HepG2 (cell line): ENCODE measurements around the gene ATP1B2. TPM values are rescaled to one million over a fixed set of nuclear protein-coding genes. Genes with fewer than 3 reads are reported as not detected.

Source experiments
- BRCA1 ChIP-seq: sonication (generic); formaldehyde crosslinking; IDR thresholded peaks from 2 replicates; pipeline ENCODE4 v1.4.0; 2020; ENCODE audit warnings: missing genetic modification reagents
- CREB1 ChIP-seq, 2 experiments: fragments of 450-650 bp in 1 of 2; IDR thresholded peaks; 2 replicates each; pipeline ENCODE4 v1.6.1; 2016 to 2017; ENCODE audit warnings: control low read depth in 1 of 2, mild to moderate bottlenecking in 1 of 2, missing compliant biosample characterization in 1 of 2, missing genetic modification characterization in 1 of 2
- ERF ChIP-seq: IDR thresholded peaks from 2 replicates; pipeline ENCODE4 v1.6.1; 2018; ENCODE audit warnings: missing biosample characterization, missing genetic modification reagents
- GTF3A ChIP-seq: sonication (generic); formaldehyde crosslinking; conservative IDR thresholded peaks from 2 replicates; pipeline ENCODE4 v1.4.0; 2020; ENCODE audit warnings: mild to moderate bottlenecking, missing genetic modification reagents
- IKZF1 ChIP-seq: fragments of 450-650 bp; IDR thresholded peaks from 2 replicates; pipeline ENCODE4 v1.7.1; 2016
- KDM4B ChIP-seq: sonication (generic); formaldehyde crosslinking; IDR thresholded peaks from 2 replicates; pipeline ENCODE4 v1.4.0; 2020; ENCODE audit warnings: missing genetic modification reagents
- NFYC ChIP-seq: IDR thresholded peaks from 2 replicates; pipeline ENCODE4 v1.6.1; 2016; ENCODE audit warnings: missing genetic modification reagents, missing compliant biosample characterization
- PATZ1 ChIP-seq: sonication (generic); formaldehyde crosslinking; IDR thresholded peaks from 2 replicates; pipeline ENCODE4 v1.4.0; 2020; ENCODE audit warnings: missing genetic modification reagents
- PHF21A ChIP-seq: sonication (generic); formaldehyde crosslinking; IDR thresholded peaks from 2 replicates; pipeline ENCODE4 v1.5.0; 2020; ENCODE audit warnings: mild to moderate bottlenecking, missing genetic modification reagents
- POLR2G ChIP-seq: fragments of 200-400 bp; formaldehyde crosslinking; IDR thresholded peaks from 2 replicates; pipeline ENCODE4 v1.6.1; 2018; ENCODE audit warnings: mild to moderate bottlenecking, low read depth, low read length, moderate library complexity
- PRDM10 ChIP-seq: sonication (generic); formaldehyde crosslinking; IDR thresholded peaks from 2 replicates; pipeline ENCODE4 v1.4.0; 2020; ENCODE audit warnings: low read depth, missing genetic modification reagents
- PTBP1 ChIP-seq: fragments of 200-400 bp; formaldehyde crosslinking; IDR thresholded peaks from 2 replicates; pipeline ENCODE4 v1.6.1; 2018; ENCODE audit warnings: low read length, low read depth; ENCODE audit not compliant: poor library complexity, severe bottlenecking
- RNF2 ChIP-seq: fragments of 450-650 bp; conservative IDR thresholded peaks from 2 replicates; pipeline ENCODE4 v1.6.1; 2016; ENCODE audit warnings: low read depth
- SETDB1 ChIP-seq: sonication (generic); formaldehyde crosslinking; IDR thresholded peaks from 2 replicates; pipeline ENCODE4 v1.5.1; 2020; ENCODE audit warnings: missing genetic modification reagents, mild to moderate bottlenecking, borderline replicate concordance
- TIGD3 ChIP-seq: sonication (generic); formaldehyde crosslinking; IDR thresholded peaks from 2 replicates; pipeline ENCODE4 v1.5.1; 2020; ENCODE audit warnings: mild to moderate bottlenecking, missing genetic modification reagents, borderline replicate concordance
- YY1 ChIP-seq: IDR thresholded peaks from 2 replicates; pipeline ENCODE4 v1.6.1; 2011; ENCODE audit warnings: low read length, low read depth, moderate library complexity, mild to moderate bottlenecking; ENCODE audit not compliant: insufficient read depth, insufficient replicate concordance
- ZFAT ChIP-seq: sonication (generic); formaldehyde crosslinking; conservative IDR thresholded peaks from 2 replicates; pipeline ENCODE4 v1.8.1; 2023; ENCODE audit warnings: missing genetic modification reagents, inconsistent platforms
- ZNF17 ChIP-seq: sonication (generic); formaldehyde crosslinking; IDR thresholded peaks from 2 replicates; pipeline ENCODE4 v1.5.0; 2020; ENCODE audit warnings: mild to moderate bottlenecking, missing genetic modification reagents
- ZNF44 ChIP-seq: sonication (generic); formaldehyde crosslinking; IDR thresholded peaks from 2 replicates; pipeline ENCODE4 v1.5.1; 2020; ENCODE audit warnings: mild to moderate bottlenecking, missing genetic modification reagents
- ZNF550 ChIP-seq: sonication (generic); formaldehyde crosslinking; IDR thresholded peaks from 2 replicates; pipeline ENCODE4 v1.4.0; 2020; ENCODE audit warnings: mild to moderate bottlenecking, missing genetic modification reagents, borderline replicate concordance
- ZNF576 ChIP-seq: sonication (generic); formaldehyde crosslinking; IDR thresholded peaks from 2 replicates; pipeline ENCODE4 v1.4.0; 2020; ENCODE audit warnings: mild to moderate bottlenecking, missing genetic modification reagents
- ZNF616 ChIP-seq: sonication (generic); formaldehyde crosslinking; IDR thresholded peaks from 2 replicates; pipeline ENCODE4 v1.5.0; 2020; ENCODE audit warnings: low read depth, mild to moderate bottlenecking, missing genetic modification reagents
- ZNF644 ChIP-seq: IDR thresholded peaks from 2 replicates; pipeline ENCODE4 v1.6.1; 2016; ENCODE audit warnings: low read depth
- ZNF720 ChIP-seq: sonication (generic); formaldehyde crosslinking; IDR thresholded peaks from 2 replicates; pipeline ENCODE4 v1.4.0; 2020; ENCODE audit warnings: missing genetic modification reagents
- ZNF777 ChIP-seq: sonication (generic); formaldehyde crosslinking; IDR thresholded peaks from 2 replicates; pipeline ENCODE4 v1.4.0; 2020; ENCODE audit warnings: missing genetic modification reagents
- polyA plus RNA-seq, 8 experiments: library from polyadenylated mRNA; depleted of rRNA in 3 of 8; stranded (reverse) in 7 of 8; unstranded in 1 of 8; fragments of >200 nt; fragmentation: Illumina TruSeq in 4 of 8; extraction: Trizol in 4 of 8; gene quantifications; 2 replicates each; pipeline versions ENCODE4 v1.2.1 to v1.2.3, GENCODE V29; 2011 to 2016; ENCODE audit warnings: low read depth in 4 of 8, missing spikeins in 1 of 8, mixed read lengths in 1 of 8; ENCODE audit not compliant: insufficient read depth in 1 of 8
- total RNA-seq, 5 experiments: library from RNA; depleted of rRNA; stranded (reverse); fragments of >200 nt; fragmentation: Illumina TruSeq; extraction: Trizol; gene quantifications; 2 replicates each; pipeline ENCODE4 v1.2.3, GENCODE V29; 2016; ENCODE audit warnings: low read depth in 1 of 5

Gene ATP1B2
- total and polyA plus RNA-seq, 2 of the 13 experiments (the other 11 are each of a cell fraction or from before 2014, with no cell fraction given) = not detected

- TF ChIP-seq TIGD3 (CRISPR knock-in tag) = no peak
- no peak for TF ChIP-seq ZNF550 (CRISPR knock-in tag)
- TF ChIP-seq RNF2 = no peak
- no peak for TF ChIP-seq NFYC (CRISPR knock-in tag)
- peak; percentile 20; the same call in 1 of the 2 replicates for TF ChIP-seq ERF (CRISPR knock-in tag)
- no peak for TF ChIP-seq ZNF777
- no peak for TF ChIP-seq ZNF644 (CRISPR knock-in tag)
- no peak for TF ChIP-seq GTF3A
- TF ChIP-seq BRCA1 (CRISPR knock-in tag) = no peak
- no peak for TF ChIP-seq ZFAT (CRISPR knock-in tag)
- TF ChIP-seq SETDB1 = no peak
- TF ChIP-seq CREB1 (IDR thresholded peaks at IDR 0.05) = no peak
- no peak for TF ChIP-seq CREB1 (CRISPR knock-in tag; IDR thresholded peaks at IDR 0.05)
- no peak for TF ChIP-seq KDM4B (CRISPR knock-in tag)
- TF ChIP-seq PHF21A = peak; percentile 54; the same call in 1 of the 2 replicates
- no peak for TF ChIP-seq ZNF616 (CRISPR knock-in tag)
- no peak for TF ChIP-seq IKZF1
- no peak for TF ChIP-seq ZNF17 (CRISPR knock-in tag)
- TF ChIP-seq PATZ1 (CRISPR knock-in tag) = peak; percentile 70
- no peak for TF ChIP-seq PRDM10
- no peak for TF ChIP-seq ZNF576
- no peak for TF ChIP-seq YY1
- TF ChIP-seq ZNF44 (CRISPR knock-in tag) = no peak
- TF ChIP-seq ZNF720 = no peak
- TF ChIP-seq POLR2G = no peak
- no peak for TF ChIP-seq PTBP1
These were observed 20.7 kb upstream of the ATP1B2 start, which contains the start of gene SHBG (continued) for GRCh38 chr17:7629939-7630571.
